SK-N-SH (cell line): ENCODE results near the gene ABI1.
"Not testable (repeated sequence)": the region's sequence is repeated elsewhere in the genome, so short reads cannot be mapped to it uniquely, and the experiment has no call there.

Experiments
- POLR2AphosphoS5 ChIP-seq: IDR thresholded peaks from 2 replicates; pipeline ENCODE4 v1.6.1; 2012; ENCODE audit warnings: low read depth, low read length
- USF1 ChIP-seq: IDR thresholded peaks from 2 replicates; pipeline ENCODE4 v1.4.0; 2012; ENCODE audit warnings: low read depth, borderline replicate concordance
- TF ChIP-seq, protein P1 (sequence below): fragments of 200-600 bp; sonication (generic); IDR thresholded peaks from 2 replicates; pipeline ENCODE4 v1.6.1; 2017; ENCODE audit warnings: antibody characterized with exemption, mild to moderate bottlenecking, moderate library complexity
- TF ChIP-seq, protein P2 (sequence below): IDR thresholded peaks from 2 replicates; pipeline ENCODE4 v1.6.1; 2012; ENCODE audit warnings: mild to moderate bottlenecking, low read depth, low read length, moderate library complexity

DNA sequence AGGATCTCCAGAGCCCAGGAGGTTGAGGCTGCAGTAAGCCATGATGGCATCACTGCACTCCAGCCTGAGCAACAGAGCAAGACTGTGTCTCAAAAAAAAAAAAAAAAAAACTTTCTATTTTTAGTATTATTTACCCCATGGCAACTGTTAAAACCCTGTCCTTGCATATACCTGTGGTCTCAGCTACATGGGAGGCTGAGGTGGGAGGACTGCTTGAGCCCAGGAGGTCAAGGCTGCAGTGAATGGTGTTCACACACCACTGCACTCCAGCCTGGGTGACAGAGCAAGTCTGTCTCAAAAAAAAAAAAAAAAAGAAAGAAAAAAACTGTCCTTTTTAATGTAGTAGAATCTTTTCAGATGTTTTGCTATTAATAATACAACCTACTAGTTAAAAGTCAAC, 3.2 kb downstream of the ABI1 start:
- TF ChIP-seq, protein P1, sequence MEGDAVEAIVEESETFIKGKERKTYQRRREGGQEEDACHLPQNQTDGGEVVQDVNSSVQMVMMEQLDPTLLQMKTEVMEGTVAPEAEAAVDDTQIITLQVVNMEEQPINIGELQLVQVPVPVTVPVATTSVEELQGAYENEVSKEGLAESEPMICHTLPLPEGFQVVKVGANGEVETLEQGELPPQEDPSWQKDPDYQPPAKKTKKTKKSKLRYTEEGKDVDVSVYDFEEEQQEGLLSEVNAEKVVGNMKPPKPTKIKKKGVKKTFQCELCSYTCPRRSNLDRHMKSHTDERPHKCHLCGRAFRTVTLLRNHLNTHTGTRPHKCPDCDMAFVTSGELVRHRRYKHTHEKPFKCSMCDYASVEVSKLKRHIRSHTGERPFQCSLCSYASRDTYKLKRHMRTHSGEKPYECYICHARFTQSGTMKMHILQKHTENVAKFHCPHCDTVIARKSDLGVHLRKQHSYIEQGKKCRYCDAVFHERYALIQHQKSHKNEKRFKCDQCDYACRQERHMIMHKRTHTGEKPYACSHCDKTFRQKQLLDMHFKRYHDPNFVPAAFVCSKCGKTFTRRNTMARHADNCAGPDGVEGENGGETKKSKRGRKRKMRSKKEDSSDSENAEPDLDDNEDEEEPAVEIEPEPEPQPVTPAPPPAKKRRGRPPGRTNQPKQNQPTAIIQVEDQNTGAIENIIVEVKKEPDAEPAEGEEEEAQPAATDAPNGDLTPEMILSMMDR: not testable (repeated sequence)
- TF ChIP-seq, protein P2, sequence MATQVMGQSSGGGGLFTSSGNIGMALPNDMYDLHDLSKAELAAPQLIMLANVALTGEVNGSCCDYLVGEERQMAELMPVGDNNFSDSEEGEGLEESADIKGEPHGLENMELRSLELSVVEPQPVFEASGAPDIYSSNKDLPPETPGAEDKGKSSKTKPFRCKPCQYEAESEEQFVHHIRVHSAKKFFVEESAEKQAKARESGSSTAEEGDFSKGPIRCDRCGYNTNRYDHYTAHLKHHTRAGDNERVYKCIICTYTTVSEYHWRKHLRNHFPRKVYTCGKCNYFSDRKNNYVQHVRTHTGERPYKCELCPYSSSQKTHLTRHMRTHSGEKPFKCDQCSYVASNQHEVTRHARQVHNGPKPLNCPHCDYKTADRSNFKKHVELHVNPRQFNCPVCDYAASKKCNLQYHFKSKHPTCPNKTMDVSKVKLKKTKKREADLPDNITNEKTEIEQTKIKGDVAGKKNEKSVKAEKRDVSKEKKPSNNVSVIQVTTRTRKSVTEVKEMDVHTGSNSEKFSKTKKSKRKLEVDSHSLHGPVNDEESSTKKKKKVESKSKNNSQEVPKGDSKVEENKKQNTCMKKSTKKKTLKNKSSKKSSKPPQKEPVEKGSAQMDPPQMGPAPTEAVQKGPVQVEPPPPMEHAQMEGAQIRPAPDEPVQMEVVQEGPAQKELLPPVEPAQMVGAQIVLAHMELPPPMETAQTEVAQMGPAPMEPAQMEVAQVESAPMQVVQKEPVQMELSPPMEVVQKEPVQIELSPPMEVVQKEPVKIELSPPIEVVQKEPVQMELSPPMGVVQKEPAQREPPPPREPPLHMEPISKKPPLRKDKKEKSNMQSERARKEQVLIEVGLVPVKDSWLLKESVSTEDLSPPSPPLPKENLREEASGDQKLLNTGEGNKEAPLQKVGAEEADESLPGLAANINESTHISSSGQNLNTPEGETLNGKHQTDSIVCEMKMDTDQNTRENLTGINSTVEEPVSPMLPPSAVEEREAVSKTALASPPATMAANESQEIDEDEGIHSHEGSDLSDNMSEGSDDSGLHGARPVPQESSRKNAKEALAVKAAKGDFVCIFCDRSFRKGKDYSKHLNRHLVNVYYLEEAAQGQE: not testable (repeated sequence)
- TF ChIP-seq POLR2AphosphoS5, USF1: not testable (repeated sequence)
